Measurements from ENCODE around the gene ATP8A2. TPM values are rescaled to one million over a fixed set of nuclear protein-coding genes. Genes with fewer than 3 reads are reported as not detected.

ATP8A2 gene
- total and polyA plus RNA-seq, 2 of the 8 experiments (the other 6 are each of a cell fraction or from before 2014, with no cell fraction given), result 2.4 to 8.3 TPM

DNA sequence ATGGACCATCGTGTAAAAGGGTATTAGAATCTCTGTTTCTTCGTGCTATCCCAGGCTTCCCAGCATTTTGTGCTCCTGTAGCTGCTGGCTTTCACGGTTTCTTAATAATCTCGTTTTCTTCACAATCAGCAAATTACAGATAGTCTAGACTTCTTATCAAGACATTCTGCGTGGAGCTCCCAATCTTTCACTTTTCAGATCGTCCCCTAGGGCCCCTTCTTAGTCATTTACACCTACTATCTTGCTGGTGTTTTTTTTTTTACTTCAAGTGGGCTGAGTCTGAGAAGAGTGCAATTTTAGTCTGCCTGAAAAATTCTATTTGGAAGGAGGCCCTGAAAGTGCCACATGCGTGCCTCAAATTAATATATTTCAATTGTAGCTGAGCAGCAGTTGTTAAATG is 404.9 kb downstream of the ATP8A2 start (continued):
- TF ChIP-seq, protein P1, sequence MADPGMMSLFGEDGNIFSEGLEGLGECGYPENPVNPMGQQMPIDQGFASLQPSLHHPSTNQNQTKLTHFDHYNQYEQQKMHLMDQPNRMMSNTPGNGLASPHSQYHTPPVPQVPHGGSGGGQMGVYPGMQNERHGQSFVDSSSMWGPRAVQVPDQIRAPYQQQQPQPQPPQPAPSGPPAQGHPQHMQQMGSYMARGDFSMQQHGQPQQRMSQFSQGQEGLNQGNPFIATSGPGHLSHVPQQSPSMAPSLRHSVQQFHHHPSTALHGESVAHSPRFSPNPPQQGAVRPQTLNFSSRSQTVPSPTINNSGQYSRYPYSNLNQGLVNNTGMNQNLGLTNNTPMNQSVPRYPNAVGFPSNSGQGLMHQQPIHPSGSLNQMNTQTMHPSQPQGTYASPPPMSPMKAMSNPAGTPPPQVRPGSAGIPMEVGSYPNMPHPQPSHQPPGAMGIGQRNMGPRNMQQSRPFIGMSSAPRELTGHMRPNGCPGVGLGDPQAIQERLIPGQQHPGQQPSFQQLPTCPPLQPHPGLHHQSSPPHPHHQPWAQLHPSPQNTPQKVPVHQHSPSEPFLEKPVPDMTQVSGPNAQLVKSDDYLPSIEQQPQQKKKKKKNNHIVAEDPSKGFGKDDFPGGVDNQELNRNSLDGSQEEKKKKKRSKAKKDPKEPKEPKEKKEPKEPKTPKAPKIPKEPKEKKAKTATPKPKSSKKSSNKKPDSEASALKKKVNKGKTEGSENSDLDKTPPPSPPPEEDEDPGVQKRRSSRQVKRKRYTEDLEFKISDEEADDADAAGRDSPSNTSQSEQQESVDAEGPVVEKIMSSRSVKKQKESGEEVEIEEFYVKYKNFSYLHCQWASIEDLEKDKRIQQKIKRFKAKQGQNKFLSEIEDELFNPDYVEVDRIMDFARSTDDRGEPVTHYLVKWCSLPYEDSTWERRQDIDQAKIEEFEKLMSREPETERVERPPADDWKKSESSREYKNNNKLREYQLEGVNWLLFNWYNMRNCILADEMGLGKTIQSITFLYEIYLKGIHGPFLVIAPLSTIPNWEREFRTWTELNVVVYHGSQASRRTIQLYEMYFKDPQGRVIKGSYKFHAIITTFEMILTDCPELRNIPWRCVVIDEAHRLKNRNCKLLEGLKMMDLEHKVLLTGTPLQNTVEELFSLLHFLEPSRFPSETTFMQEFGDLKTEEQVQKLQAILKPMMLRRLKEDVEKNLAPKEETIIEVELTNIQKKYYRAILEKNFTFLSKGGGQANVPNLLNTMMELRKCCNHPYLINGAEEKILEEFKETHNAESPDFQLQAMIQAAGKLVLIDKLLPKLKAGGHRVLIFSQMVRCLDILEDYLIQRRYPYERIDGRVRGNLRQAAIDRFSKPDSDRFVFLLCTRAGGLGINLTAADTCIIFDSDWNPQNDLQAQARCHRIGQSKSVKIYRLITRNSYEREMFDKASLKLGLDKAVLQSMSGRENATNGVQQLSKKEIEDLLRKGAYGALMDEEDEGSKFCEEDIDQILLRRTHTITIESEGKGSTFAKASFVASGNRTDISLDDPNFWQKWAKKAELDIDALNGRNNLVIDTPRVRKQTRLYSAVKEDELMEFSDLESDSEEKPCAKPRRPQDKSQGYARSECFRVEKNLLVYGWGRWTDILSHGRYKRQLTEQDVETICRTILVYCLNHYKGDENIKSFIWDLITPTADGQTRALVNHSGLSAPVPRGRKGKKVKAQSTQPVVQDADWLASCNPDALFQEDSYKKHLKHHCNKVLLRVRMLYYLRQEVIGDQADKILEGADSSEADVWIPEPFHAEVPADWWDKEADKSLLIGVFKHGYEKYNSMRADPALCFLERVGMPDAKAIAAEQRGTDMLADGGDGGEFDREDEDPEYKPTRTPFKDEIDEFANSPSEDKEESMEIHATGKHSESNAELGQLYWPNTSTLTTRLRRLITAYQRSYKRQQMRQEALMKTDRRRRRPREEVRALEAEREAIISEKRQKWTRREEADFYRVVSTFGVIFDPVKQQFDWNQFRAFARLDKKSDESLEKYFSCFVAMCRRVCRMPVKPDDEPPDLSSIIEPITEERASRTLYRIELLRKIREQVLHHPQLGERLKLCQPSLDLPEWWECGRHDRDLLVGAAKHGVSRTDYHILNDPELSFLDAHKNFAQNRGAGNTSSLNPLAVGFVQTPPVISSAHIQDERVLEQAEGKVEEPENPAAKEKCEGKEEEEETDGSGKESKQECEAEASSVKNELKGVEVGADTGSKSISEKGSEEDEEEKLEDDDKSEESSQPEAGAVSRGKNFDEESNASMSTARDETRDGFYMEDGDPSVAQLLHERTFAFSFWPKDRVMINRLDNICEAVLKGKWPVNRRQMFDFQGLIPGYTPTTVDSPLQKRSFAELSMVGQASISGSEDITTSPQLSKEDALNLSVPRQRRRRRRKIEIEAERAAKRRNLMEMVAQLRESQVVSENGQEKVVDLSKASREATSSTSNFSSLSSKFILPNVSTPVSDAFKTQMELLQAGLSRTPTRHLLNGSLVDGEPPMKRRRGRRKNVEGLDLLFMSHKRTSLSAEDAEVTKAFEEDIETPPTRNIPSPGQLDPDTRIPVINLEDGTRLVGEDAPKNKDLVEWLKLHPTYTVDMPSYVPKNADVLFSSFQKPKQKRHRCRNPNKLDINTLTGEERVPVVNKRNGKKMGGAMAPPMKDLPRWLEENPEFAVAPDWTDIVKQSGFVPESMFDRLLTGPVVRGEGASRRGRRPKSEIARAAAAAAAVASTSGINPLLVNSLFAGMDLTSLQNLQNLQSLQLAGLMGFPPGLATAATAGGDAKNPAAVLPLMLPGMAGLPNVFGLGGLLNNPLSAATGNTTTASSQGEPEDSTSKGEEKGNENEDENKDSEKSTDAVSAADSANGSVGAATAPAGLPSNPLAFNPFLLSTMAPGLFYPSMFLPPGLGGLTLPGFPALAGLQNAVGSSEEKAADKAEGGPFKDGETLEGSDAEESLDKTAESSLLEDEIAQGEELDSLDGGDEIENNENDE (IDR thresholded peaks at IDR 0.05; ENCODE audit: insufficient replicate concordance, low read length), result no peak
- TF ChIP-seq PHF8 (conservative IDR thresholded peaks at IDR 0.05; ENCODE audit: low read depth, low read length), result no peak
- no peak for TF ChIP-seq NRF1 (IDR thresholded peaks at IDR 0.05; ENCODE audit: low read depth, low read length)
- TF ChIP-seq HDAC6 (IDR thresholded peaks at IDR 0.05; ENCODE audit: low read depth, low read length), result no peak
- TF ChIP-seq, protein P2, sequence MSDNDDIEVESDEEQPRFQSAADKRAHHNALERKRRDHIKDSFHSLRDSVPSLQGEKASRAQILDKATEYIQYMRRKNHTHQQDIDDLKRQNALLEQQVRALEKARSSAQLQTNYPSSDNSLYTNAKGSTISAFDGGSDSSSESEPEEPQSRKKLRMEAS (IDR thresholded peaks at IDR 0.05), result no peak
- no peak for TF ChIP-seq SIX5 (IDR thresholded peaks at IDR 0.05; ENCODE audit: low read depth, low read length)

Measured in H1 (cell line).